A549 (cell line): ENCODE measurements around the gene PIM1.

Experiments
- BHLHE40 ChIP-seq: IDR thresholded peaks from 2 replicates; pipeline ENCODE4 v1.6.1; 2012; ENCODE audit warnings: low read depth, low read length, inconsistent platforms
- CBX8 ChIP-seq: fragments of 200-600 bp; sonication (generic); IDR thresholded peaks from 2 replicates; pipeline ENCODE4 v1.6.1; 2016
- CTCF ChIP-seq: fragments of >200 bp; sonication (Bioruptor Twin); formaldehyde crosslinking; IDR thresholded peaks from 3 replicates; pipeline ENCODE4 v1.5.1; 2016
- EHMT2 ChIP-seq: fragments of 200-600 bp; sonication (generic); IDR thresholded peaks from 2 replicates; pipeline ENCODE4 v1.6.1; 2016; ENCODE audit warnings: antibody characterized with exemption, low read depth, mild to moderate bottlenecking, moderate library complexity
- FOSL2 ChIP-seq, 2 experiments: fragments of 450-650 bp in 1 of 2; fragments of >200 bp in 1 of 2; sonication (Bioruptor Twin) in 1 of 2; formaldehyde crosslinking; IDR thresholded peaks; 2 replicates each; pipeline versions ENCODE4 v1.5.0 to v1.6.1; 2016 to 2020; ENCODE audit warnings: mild to moderate bottlenecking in 1 of 2, moderate library complexity in 1 of 2
- JUNB ChIP-seq: fragments of >200 bp; sonication (Bioruptor Twin); formaldehyde crosslinking; IDR thresholded peaks from 2 replicates; pipeline ENCODE4 v1.6.1; 2016
- MAFK ChIP-seq: fragments of 450-650 bp; IDR thresholded peaks from 2 replicates; pipeline ENCODE4 v1.6.1; 2014; ENCODE audit not compliant: partially characterized antibody
- MAX ChIP-seq: IDR thresholded peaks from 2 replicates; pipeline ENCODE4 v1.6.1; 2012
- MYC ChIP-seq: IDR thresholded peaks from 2 replicates; pipeline ENCODE4 v1.6.1; 2012; ENCODE audit warnings: mild to moderate bottlenecking, inconsistent platforms, low read length, improper control_type of control experiment, borderline replicate concordance
- NFE2L2 ChIP-seq: fragments of 150-350 bp; conservative IDR thresholded peaks from 2 replicates; pipeline ENCODE4 v1.6.1; 2014; ENCODE audit warnings: low read length
- POLR2A ChIP-seq: IDR thresholded peaks from 2 replicates; pipeline ENCODE4 v1.6.1; 2012; ENCODE audit warnings: mild to moderate bottlenecking, low read length
- RFX5 ChIP-seq: fragments of 450-650 bp; IDR thresholded peaks from 2 replicates; pipeline ENCODE4 v1.7.1; 2014; ENCODE audit warnings: antibody characterized with exemption, mild to moderate bottlenecking, moderate library complexity
- SREBF2 ChIP-seq: fragments of 450-650 bp; IDR thresholded peaks from 2 replicates; pipeline ENCODE4 v1.6.1; 2014; ENCODE audit warnings: mild to moderate bottlenecking, moderate library complexity
- ZSCAN20 ChIP-seq: fragments of 250-450 bp; sonication (Bioruptor Pico); IDR thresholded peaks from 2 replicates; pipeline ENCODE4 v1.8.0; 2022; ENCODE audit warnings: mild to moderate bottlenecking, moderate library complexity

DNA sequence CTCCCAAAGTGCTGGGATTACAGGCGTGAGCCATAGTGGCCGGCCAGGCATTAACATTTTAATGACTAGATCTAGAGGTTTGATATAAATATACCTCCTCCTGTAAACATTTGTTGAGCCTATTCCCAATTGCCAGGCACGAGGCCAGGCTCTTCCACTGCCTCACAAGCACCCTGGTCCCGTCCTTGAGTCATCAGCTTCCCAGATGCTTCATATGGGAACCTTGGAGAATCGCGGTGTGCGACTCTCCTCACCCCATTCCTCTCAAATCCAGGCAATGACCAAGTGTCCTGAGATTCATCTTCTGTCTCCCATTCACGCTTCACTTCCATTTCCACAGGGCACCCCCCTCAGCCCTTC, 35.9 kb upstream of the PIM1 start:
- TF ChIP-seq BHLHE40 = no peak
- no peak for TF ChIP-seq CTCF
- no peak for TF ChIP-seq RFX5
- no peak for TF ChIP-seq POLR2A
- TF ChIP-seq JUNB = no peak
- no peak for TF ChIP-seq FOSL2 (IDR thresholded peaks at IDR 0.05)
- TF ChIP-seq FOSL2 (CRISPR knock-in tag; IDR thresholded peaks at IDR 0.05) = peak; percentile 44
- TF ChIP-seq MYC = no peak; the same call in 1 of the 2 replicates
- TF ChIP-seq MAX = no peak
- TF ChIP-seq MAFK = no peak
- no peak for TF ChIP-seq SREBF2
- TF ChIP-seq NFE2L2 = no peak
- TF ChIP-seq CBX8 = no peak
- no peak for TF ChIP-seq EHMT2
- TF ChIP-seq ZSCAN20 (CRISPR knock-in tag) = no peak
